Daoy (cell line): Measurements from ENCODE around the gene LRRC37B. TPM values are rescaled to one million over a fixed set of nuclear protein-coding genes. Genes with fewer than 3 reads are reported as not detected.
A peak's percentile ranks its signal among the peaks of the same experiment; 100 is the strongest.
"Not testable (repeated sequence)": the region's sequence is repeated elsewhere in the genome, so short reads cannot be mapped to it uniquely, and the experiment has no call there.

Experiments used
- DNase-seq: peaks from one replicate; pipeline ENCODE4 v3.0.0-alpha.2; 2015; ENCODE audit warnings: low read depth
- total RNA-seq: library from RNA; depleted of rRNA; stranded (reverse); fragments of >200 nt; shearing (Covaris generic); gene quantifications from 2 replicates; pipeline ENCODE4 v1.2.3, GENCODE V29; 2014; rRNA removed

The LRRC37B gene
- 6.2 and 7.0 TPM in 2 replicates for total RNA-seq

DNA sequence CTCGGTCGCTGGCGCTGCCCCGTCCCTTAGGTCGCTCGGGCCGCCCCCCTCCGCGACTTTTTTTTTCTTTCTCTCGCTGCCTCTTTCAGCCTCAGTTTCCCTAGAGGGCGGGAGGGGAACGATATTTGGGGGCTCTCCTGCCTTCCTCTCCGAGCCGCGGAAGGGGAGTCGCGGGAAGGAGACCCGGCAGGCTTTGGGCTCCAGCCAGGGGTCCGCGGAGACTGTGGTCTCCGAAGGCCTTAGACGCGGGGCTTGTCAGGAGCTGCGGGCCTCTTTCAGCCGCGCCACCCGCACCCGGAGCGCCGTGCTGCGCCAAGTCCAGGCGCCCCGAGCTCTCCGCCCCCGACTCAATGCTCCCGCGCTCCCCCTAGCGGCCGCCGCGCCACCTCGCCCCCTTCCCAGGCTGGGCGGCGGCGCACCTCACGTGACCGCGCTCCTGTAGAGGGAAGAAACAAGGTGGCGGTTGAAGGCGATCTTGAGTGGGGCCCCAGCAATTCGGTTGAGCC lies at the start of gene LRRC37B:
LRRC37B (plus strand) TSS at position 427 of the 506 bp plus-strand sequence. CDS start 14,010 bp downstream, outside the sequence.
- peak; percentile 92 for DNase-seq

DNA sequence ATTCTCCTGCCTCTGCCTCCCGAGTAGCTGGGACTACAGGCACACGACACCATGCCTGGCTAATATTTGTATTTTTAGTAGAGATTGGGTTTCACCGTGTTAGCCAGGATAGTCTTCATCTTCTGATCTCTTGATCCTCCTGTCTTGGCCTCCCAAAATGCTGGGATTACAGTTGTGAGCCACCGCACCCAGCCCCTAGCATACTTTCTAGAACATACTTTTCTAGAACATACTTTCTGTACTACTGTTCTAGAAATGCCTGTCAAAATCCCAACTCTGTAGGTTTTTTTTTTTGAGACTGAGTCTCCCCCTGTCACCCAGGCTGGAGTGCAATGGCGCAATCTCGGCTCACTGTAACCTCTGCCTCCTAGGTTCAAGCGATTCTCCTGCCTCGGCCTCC lies 43.1 kb upstream of the LRRC37B start:
- DNase-seq = not testable (repeated sequence)

GRCh38 chr17:31967648-31968047 lies 39.5 kb upstream of the LRRC37B start:
- DNase-seq = no peak

- not testable (repeated sequence) for DNase-seq
These were observed 36.8 kb upstream of the LRRC37B start for GRCh38 chr17:31970416-31970815.

- DNase-seq = not testable (repeated sequence)
These were observed 32.7 kb upstream of the LRRC37B start for GRCh38 chr17:31974269-31975071.

DNA sequence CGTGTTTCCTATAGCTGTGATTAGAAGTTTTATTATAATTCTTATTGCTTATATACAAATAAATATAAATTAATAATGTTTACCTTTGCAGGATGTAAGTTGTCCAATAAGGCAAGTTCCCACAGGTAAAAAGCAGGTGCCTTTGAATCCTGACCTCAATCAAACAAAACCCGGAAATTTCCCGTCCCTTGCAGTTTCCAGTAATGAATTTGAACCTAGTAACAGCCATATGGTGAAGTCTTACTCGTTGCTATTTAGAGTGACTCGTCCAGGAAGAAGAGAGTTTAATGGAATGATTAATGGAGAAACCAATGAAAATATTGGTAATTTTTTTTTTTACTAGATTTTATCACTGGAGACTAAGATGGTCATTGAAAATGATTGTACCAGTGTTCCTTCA lies 31.8 kb upstream of the LRRC37B start:
- not testable (repeated sequence) for DNase-seq

DNA sequence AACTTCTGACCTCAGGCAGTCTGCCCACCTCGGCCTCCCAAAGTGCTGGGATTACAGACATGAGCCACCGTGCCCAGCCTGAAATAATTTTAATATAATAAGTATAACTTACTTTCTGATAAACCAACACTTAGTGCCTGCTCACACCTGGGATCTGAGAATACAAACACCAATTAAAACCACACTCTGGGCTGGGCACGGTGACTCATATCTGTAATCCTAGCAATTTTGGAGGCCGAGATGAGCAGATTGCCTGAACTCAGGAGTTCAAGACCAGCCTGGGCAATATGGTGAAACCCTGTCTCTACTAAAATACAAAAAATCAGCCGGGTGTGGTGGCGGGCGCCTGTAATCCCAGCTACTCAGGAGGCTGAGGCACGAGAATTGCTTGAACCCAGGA lies 15.4 kb upstream of the LRRC37B start:
- not testable (repeated sequence) for DNase-seq

GRCh38 chr17:31997005-31997404 lies 10.2 kb upstream of the LRRC37B start:
- DNase-seq = no peak

DNA sequence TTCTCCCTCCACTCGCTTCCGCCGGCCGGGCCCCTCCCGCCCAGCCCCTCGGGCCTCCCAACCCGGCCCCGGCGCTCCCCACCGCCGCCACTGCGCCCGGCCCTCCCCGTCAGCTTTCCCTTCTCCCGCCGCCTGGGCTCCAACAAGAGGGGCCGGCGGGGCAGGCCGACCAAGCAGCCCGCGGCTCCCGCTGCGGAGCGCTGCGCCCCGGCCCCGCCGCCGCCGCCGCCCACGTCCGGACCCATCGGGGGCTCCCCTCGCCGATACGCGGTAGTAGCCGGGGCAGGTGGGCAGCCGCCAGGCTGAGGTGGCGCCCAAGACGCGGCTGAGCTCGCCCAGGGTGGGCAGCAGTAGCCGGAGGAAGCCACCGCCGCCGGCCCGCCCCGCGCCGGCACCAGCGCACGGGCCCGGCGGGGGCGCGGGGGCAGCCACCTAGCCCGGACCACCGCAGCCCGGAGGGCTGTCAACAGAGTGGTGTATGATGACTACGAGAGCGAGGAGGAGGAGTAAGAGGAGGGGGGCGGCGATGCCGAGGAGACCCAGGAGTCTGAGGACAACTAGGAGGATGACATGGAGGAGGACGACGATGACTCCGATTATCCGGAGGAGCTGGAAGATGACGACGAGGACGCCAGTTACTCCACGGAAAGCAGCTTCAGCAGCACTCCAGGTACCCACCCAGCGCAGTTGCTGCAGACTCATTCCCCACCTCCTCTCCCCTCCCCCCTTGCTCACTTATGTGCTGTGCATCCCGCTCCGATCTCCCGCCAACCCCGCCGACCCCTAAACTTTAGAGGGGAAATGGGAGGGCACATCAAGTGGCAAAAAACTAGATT lies 498 bp downstream of the LRRC37B start:
- DNase-seq = peak; percentile 52

- no peak for DNase-seq
These were observed 2.0 kb downstream of the LRRC37B start for GRCh38 chr17:32009262-32009542.

DNA sequence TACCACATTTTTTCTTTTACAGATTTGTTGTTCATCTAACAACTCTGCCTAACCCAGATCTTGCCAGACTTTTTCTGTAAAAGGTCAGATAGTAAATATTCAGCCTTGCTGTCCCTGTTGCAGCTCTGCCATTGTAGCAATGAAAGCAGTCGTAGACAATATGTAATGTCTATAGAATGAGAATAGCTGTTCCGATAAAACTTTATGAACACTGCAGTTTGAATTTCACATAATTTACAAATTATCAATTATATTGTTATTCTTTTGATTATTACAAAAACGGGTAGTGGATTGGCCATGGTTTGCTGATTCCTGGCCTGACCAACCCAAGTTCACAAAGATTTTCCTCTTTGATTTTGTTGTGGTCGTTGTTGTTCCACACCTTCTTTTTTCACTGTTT lies 2.9 kb downstream of the LRRC37B start:
- no peak for DNase-seq

- DNase-seq = peak; percentile 80
These were observed 8.2 kb downstream of the LRRC37B start for GRCh38 chr17:32015245-32016013.

GRCh38 chr17:32016231-32016630 lies 9.0 kb downstream of the LRRC37B start:
- no peak for DNase-seq

DNA sequence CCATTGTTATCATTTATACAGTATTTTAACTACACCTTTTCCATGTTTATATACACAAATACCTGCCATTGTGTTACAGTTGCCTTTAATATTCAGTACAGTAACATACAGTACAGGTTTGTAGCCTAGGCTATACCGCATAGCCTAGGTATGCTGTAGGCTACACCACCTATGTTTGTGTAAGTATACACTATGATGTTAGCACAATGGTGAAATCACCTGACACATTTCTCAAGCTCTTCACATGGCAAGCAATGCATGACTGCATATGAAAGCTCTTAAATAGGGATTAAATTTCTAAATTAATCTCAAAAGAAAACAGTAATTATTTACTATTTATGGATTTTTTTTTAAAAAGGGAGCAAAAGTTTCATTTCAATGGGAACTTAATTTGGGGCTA lies 12.0 kb downstream of the LRRC37B start:
- no peak for DNase-seq

- DNase-seq = no peak
These were observed 13.9 kb downstream of the LRRC37B start for GRCh38 chr17:32020943-32021614.

- no peak for DNase-seq
These were observed 14.4 kb downstream of the LRRC37B start for GRCh38 chr17:32021615-32021955.

- DNase-seq = not testable (repeated sequence)
These were observed 15.4 kb downstream of the LRRC37B start for GRCh38 chr17:32022554-32022953.

- DNase-seq = not testable (repeated sequence)
These were observed 20.1 kb downstream of the LRRC37B start for GRCh38 chr17:32027271-32027670.

DNA sequence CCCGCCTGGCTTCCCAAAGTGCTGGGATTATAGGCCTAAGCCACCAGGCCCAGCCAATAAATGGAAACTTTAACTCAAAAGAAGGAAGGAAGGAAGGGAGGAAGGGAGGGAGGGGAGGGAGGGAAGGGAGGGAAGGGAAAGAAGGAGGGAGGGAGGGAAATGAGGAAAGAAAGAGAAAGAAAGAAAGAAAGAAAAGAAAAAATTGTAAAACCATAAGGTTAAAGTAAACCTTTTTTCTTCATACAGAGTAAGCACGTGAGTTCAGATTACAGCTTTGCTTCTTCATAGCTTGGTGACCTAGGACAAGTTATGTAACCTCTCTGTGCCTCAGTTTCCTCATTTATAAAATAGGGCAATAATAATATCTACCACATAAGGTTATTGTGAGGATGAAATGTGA lies 26.0 kb downstream of the LRRC37B start:
- DNase-seq = no peak

- not testable (repeated sequence) for DNase-seq
These were observed 26.6 kb downstream of the LRRC37B start for GRCh38 chr17:32033812-32034211.

GRCh38 chr17:32040246-32040645 lies 33.1 kb downstream of the LRRC37B start:
- DNase-seq = not testable (repeated sequence)
